Parathyroid adenoma (tissue), 2 donors: ENCODE data around the gene EPHA6.
"Not testable (repeated sequence)": the region's sequence is repeated elsewhere in the genome, so short reads cannot be mapped to it uniquely, and the experiment has no call there.

ENCODE experiments used
- H2AFZ ChIP-seq: fragments of 300-600 bp; sonication (generic); one replicate; pipeline ENCODE4 v1.7.0; 2017; ENCODE audit warnings: antibody characterized with exemption, mild to moderate bottlenecking
- H3K27ac ChIP-seq: fragments of 300-600 bp; sonication (generic); one replicate; pipeline ENCODE4 v1.7.0; 2017
- H3K27me3 ChIP-seq: fragments of 300-600 bp; sonication (generic); one replicate; pipeline ENCODE4 v1.7.0; 2017; ENCODE audit warnings: low read length; ENCODE audit not compliant: control insufficient read depth, insufficient read depth
- H3K36me3 ChIP-seq: fragments of 300-600 bp; sonication (generic); one replicate; pipeline ENCODE4 v1.7.0; 2017; ENCODE audit warnings: low read length; ENCODE audit not compliant: control insufficient read depth, insufficient read depth
- H3K4me1 ChIP-seq: fragments of 300-600 bp; sonication (generic); one replicate; pipeline ENCODE4 v1.7.0; 2017; ENCODE audit warnings: control low read depth
- H3K4me2 ChIP-seq: fragments of 300-600 bp; sonication (generic); one replicate; pipeline ENCODE4 v1.7.0; 2017; ENCODE audit warnings: low read length
- H3K4me3 ChIP-seq: fragments of 300-600 bp; sonication (generic); one replicate; pipeline ENCODE4 v1.7.0; 2017; ENCODE audit warnings: low read depth, low read length
- H3K79me2 ChIP-seq: fragments of 300-600 bp; sonication (generic); one replicate; pipeline ENCODE4 v1.7.0; 2017; ENCODE audit warnings: control low read depth
- H3K9ac ChIP-seq: fragments of 300-600 bp; sonication (generic); one replicate; pipeline ENCODE4 v1.7.0; 2017; ENCODE audit warnings: mild to moderate bottlenecking
- H3K9me3 ChIP-seq: fragments of 300-600 bp; sonication (generic); one replicate; pipeline ENCODE4 v1.7.0; 2017; ENCODE audit warnings: low read length; ENCODE audit not compliant: control insufficient read depth
- TF ChIP-seq, protein P1 (sequence below): fragments of 300-600 bp; sonication (generic); IDR thresholded peaks from one replicate; pipeline ENCODE4 v1.7.0; 2017; ENCODE audit warnings: antibody characterized with exemption, mild to moderate bottlenecking
- donor health status: primary hyperparathyroidism.

EPHA6 gene

GRCh38 chr3:96966181-96966929, 152.0 kb downstream of the EPHA6 start:
- Histone ChIP-seq H3K36me3 (no peaks in the 10 kb centered on the region), H3K9ac (no peak overlapping the region), H3K4me3 (no peak overlapping the region), H3K9me3 (no peaks in the 10 kb centered on the region), H3K4me2 (no peak overlapping the region), H3K27me3 (no peaks in the 10 kb centered on the region), H3K27ac (no peak overlapping the region), H3K4me1 (no peaks in the 10 kb centered on the region), H3K79me2 (no peaks in the 10 kb centered on the region), H2AFZ (no peak overlapping the region)
- TF ChIP-seq, protein P1, sequence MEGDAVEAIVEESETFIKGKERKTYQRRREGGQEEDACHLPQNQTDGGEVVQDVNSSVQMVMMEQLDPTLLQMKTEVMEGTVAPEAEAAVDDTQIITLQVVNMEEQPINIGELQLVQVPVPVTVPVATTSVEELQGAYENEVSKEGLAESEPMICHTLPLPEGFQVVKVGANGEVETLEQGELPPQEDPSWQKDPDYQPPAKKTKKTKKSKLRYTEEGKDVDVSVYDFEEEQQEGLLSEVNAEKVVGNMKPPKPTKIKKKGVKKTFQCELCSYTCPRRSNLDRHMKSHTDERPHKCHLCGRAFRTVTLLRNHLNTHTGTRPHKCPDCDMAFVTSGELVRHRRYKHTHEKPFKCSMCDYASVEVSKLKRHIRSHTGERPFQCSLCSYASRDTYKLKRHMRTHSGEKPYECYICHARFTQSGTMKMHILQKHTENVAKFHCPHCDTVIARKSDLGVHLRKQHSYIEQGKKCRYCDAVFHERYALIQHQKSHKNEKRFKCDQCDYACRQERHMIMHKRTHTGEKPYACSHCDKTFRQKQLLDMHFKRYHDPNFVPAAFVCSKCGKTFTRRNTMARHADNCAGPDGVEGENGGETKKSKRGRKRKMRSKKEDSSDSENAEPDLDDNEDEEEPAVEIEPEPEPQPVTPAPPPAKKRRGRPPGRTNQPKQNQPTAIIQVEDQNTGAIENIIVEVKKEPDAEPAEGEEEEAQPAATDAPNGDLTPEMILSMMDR, result no peak

DNA sequence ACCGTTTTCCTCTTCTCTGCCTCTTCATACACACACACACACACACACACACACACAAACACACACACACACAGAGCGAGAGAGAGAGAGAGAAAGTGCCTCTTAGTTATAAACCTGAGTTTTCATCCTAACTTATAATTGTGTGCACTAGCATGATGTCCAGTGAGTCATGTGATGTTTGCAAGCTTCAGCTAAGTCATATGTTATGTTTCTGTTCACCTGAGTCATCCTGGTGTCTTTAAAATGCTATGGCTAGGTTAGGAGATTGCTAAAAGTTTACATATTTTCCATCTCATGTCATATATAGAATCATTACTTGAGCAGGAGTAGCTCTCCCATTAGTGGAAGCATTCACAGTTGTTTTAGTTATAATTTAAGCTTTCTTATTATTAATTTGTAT, 155.8 kb downstream of the EPHA6 start:
- H3K36me3 ChIP-seq, result no peaks in the 10 kb centered on the region
- no peak overlapping the region for H3K4me3 ChIP-seq
- H3K4me2 ChIP-seq, result no peak overlapping the region
- H3K27me3 ChIP-seq, result no peaks in the 10 kb centered on the region
- H2AFZ ChIP-seq, result no peak overlapping the region
- H3K9me3 ChIP-seq, result no peaks in the 10 kb centered on the region
- H3K27ac ChIP-seq, result no peak overlapping the region
- TF ChIP-seq, protein P1, result no peak
- no peak overlapping the region for H3K9ac ChIP-seq
- H3K79me2 ChIP-seq, result no peaks in the 10 kb centered on the region
- no peaks in the 10 kb centered on the region for H3K4me1 ChIP-seq

DNA sequence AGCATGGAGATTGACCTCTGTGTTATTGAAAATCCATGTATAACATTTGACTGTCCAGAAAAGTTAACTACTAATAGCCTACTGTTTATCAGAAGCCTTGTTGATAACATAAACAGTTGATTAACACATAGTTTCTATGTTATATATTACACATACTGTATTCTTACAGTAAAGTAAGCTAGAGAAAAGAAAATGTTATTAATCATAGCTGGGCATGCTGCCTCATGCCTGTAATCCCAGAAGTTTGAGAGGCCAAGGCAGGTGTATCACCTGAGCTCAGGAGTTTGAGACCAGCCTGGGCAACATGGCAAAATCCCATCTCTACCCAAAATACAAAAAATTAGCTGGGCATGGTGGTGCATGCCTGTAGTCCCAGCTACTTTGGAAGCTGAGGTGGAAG, 163.3 kb downstream of the EPHA6 start:
- H3K4me2 ChIP-seq, result no peak overlapping the region
- H3K36me3 ChIP-seq, result no peaks in the 10 kb centered on the region
- H3K4me3 ChIP-seq, result no peak overlapping the region
- H3K9me3 ChIP-seq, result no peaks in the 10 kb centered on the region
- no peaks in the 10 kb centered on the region for H3K27me3 ChIP-seq
- no peaks in the 10 kb centered on the region for H3K4me1 ChIP-seq
- H2AFZ ChIP-seq, result no peak overlapping the region
- no peak overlapping the region for H3K27ac ChIP-seq
- H3K79me2 ChIP-seq, result no peaks in the 10 kb centered on the region
- no peak overlapping the region for H3K9ac ChIP-seq
- TF ChIP-seq, protein P1, result no peak

GRCh38 chr3:96983716-96984115, 169.3 kb downstream of the EPHA6 start:
- not testable (repeated sequence) for H3K79me2 ChIP-seq, H3K4me1 ChIP-seq, H3K27me3 ChIP-seq, H3K4me2 ChIP-seq, H3K36me3 ChIP-seq, H3K4me3 ChIP-seq, H2AFZ ChIP-seq, H3K9me3 ChIP-seq, H3K27ac ChIP-seq, H3K9ac ChIP-seq

DNA sequence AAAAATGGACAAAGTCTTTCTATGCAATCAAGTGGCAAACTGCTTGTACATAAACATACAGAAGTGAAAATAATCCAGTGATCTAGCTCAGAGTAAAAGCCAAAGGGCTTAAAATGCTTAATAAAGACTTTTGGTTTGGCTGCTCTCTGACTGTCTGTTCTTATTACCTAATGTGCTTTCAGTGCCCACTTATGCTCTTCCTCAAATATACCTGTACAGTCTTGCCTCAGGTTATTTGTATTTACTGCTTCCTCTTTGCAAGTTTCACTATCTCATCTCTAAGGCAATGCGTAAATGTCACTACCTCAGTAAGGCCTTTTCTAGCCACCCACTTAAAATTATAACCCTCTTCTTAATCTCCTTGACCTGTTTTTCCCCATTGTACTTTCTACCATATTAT, 171.8 kb downstream of the EPHA6 start:
- no peaks in the 10 kb centered on the region for H3K27me3 ChIP-seq
- no peaks in the 10 kb centered on the region for H3K9me3 ChIP-seq
- no peak overlapping the region for H2AFZ ChIP-seq
- H3K4me3 ChIP-seq, result no peak overlapping the region
- TF ChIP-seq, protein P1, result no peak
- H3K79me2 ChIP-seq, result no peaks in the 10 kb centered on the region
- no peaks in the 10 kb centered on the region for H3K36me3 ChIP-seq
- H3K9ac ChIP-seq, result no peak overlapping the region
- no peak overlapping the region for H3K4me2 ChIP-seq
- H3K4me1 ChIP-seq, result no peaks in the 10 kb centered on the region
- no peak overlapping the region for H3K27ac ChIP-seq
